HG03045 (cell line): ENCODE data around the gene CDC37L1.
"Not testable (repeated sequence)": the region's sequence is repeated elsewhere in the genome, so short reads cannot be mapped to it uniquely, and the experiment has no call there.

Source experiments
- ATAC-seq: cut with Tn5 transposase; IDR thresholded peaks from one replicate; pipeline ENCODE4 v1.9.1; 2021; ENCODE audit warnings: mild to moderate bottlenecking, moderate library complexity; ENCODE audit not compliant: unreplicated experiment

CDC37L1 gene

DNA sequence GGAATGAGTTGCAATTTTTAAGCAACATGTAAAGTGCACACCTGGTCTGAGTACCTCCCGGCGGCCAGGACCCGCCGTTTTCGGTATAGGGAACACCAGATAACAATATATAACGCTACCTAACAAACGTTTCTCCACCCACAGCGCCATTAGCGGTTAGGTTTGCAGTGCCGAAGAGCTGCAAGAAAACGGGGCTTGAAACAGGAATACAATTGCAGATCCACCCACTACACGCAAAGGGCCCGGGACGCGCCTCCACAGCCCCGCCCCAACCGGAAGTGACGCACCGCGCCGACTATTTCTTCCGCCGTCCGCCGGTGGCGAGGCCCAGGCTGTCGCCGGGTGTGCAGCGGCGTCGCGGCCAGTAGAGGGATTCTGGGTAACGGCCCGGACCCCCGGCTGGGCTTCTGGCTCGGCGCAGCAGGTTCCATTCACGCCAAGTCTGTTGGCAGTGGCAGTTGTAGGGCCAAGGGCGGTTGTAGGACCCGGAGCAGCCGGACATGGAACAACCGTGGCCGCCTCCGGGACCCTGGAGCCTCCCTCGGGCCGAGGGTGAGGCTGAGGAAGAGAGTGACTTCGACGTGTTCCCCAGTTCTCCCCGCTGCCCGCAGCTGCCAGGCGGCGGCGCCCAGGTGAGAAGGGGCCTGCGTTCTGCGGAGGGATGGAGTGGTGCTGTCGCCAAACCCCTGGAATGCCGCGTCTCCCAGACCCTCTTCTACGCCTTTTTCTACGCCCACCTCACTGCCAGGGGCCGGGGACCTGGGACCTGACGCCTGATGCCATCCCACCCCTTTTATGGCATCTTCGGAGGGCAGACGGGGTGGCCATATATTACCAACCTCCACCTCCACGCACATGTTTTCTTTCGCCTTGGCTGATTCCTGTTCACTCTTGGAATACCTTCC, at the start of gene CDC37L1:
CDC37L1 (plus strand) TSS at position 302 of the 905 bp plus-strand sequence; CDS start at position 501, 199 bp downstream.
- ATAC-seq: peak; percentile 97

DNA sequence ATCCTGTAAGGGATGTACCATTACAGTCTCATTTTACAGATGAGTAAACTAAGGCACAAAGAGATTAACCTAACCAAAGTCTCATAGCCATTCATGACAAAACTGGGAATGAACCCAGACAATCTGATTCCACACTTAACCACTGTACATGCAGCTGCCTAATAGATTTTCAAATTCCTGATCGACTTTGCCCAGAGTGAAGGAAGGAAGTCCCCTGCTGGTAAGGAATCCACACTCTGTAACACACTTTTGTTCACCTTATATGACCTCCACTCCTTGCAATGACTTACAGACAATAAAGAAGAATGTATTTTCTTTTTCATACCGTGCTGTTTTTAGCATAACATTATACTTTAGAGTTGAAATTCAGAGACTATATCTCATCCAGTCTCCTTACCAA, 48.5 kb upstream of the CDC37L1 start:
- no peak for ATAC-seq

DNA sequence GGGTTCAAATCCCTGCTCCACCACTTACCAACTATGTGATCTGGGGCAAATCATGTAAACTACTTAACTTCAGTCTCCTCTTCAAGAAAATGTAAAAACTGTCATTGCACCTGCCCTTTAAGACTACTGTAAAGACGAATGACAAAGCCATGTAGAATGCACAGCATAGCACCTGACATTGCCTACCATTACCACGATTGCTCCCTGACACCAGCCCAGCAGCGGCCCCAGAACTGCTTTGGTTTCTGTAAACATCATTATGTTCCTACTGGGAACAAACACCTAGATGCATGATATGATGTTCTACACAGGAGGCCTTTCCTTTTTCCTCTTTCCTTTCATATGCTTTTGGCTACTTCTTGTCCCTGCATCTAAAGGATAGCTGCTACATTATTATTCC, 40.4 kb upstream of the CDC37L1 start:
- ATAC-seq: no peak

DNA sequence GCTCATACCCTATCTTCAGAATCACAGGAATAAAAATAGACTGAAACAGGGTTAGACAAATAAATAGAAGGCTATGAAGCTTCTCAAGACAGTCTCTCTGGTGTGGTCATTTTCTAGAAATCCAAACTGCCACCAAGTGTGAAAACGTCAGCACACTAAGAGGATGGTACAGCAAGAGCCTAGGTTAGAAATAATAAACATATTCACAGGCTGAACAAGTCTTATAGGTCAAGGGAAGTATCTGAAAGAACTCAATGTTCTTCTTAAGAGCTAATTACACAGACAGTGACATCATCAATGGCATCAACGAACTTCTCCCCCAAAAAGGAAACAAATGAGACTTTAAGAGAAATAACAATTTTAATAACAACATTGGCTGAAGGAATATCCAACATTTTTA, 39.9 kb upstream of the CDC37L1 start:
- ATAC-seq: no peak

DNA sequence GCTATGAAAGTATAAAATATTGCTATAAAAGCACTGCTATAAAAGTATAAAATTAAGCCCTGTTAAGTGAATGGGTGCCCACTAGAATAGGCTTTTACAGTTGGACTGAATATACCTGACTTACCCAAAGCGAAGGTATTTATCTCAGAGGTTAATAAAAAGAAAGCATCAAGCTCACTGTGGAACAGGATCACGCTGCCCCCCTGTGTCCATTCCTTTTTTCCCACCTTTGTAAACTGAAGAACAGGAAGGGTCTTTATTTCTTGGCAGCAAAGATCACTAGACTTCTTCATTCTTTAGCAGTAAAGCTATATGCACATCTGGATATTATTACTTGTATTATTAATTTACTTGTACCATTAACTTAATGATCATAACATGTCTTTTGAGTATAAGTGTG, 39.3 kb upstream of the CDC37L1 start:
- ATAC-seq: no peak

DNA sequence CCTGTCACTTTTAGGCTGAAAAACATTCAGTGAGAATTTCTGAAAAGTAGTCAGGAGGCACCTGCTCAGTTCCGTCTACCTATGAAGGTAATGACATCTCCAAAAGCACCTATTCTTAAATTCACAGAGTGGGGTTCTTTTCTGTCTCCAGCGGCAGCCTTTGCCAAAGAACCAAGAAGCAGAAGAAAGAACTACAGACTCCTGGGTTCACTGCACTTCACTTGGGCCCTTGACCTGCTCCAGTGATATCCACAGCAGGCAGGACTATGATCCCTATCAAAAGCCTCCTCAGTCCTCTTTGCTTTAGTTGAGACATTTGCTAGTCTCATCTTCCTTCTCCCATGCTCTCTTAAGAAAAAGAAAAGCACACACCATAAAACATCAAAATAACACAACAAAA, 37.0 kb upstream of the CDC37L1 start:
- no peak for ATAC-seq

DNA sequence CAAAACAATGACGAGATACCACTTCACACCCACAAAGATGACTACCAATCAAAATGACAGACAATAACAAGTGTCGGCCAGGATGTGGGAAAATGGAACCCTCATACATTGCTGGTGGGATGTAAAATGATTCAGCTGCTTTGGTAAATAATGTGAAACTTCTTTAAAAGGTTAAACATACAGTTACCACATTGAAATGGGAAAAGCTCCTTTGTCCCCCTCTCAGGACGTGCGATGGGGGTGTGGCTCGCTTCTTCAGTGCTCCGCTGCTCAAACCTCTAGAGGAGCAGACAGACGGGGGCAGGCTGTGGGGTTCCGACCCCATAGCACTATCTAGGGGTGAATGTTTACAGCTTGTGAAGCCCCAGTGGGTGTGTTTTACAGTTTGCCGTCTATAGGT, 25.3 kb upstream of the CDC37L1 start:
- no peak for ATAC-seq

DNA sequence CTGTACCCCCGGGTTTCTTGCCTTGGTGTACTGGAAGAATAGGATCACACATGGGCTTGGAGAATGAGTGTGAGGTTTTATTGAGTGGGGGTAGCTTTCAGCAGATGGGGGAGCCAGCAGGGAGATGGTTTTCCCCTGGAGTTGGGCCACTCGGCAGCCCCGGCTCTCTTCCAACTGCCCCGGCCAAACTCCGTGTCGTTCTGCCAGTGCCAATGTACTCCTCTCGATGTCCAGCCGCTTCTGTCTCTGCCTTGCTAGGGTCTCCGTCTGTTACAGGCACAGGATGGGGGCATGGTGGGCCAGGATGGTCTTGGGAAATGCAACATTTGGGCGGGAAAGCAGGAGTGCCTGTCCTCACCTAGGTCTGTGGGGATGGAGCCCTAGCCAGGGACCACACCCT, 24.8 kb upstream of the CDC37L1 start:
- no peak for ATAC-seq

DNA sequence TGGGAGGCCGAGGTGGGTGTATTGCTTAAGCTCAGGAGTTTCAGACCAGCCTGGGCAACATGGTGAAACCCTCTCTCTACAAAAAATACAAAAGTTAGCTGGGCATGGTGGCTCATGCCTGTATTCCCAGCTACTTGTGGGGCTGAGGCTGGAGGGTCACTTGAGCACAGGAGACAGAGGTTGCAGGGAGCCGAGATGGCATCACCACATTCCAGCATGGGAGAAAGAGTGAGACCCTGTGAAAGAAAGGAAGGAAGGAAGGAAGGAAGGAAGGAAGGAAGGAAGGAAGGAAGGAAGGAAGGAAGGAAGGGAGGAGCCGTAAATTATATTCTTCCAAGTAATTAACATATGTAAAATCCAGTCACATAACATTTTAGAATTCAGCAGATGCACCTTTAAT, 23.2 kb upstream of the CDC37L1 start:
- ATAC-seq: not testable (repeated sequence)

DNA sequence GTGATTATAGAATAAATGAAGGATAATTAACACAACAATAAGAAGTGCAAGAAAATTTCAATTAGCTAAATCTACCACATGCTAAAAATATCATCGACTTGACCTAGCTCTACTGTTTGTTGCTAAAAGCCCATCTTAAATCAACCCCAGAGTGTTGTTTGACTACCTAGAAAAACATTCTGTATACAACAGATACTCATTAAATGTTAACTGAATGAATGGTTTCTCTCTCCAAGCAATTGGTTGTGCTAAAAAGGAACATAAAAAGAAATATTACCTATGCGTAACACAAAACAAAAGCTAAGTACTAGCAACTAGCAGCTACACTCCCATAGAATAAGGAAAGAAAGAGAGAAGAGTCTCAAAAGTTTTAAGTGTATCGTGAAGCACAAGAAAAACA, 22.7 kb upstream of the CDC37L1 start:
- ATAC-seq: no peak

DNA sequence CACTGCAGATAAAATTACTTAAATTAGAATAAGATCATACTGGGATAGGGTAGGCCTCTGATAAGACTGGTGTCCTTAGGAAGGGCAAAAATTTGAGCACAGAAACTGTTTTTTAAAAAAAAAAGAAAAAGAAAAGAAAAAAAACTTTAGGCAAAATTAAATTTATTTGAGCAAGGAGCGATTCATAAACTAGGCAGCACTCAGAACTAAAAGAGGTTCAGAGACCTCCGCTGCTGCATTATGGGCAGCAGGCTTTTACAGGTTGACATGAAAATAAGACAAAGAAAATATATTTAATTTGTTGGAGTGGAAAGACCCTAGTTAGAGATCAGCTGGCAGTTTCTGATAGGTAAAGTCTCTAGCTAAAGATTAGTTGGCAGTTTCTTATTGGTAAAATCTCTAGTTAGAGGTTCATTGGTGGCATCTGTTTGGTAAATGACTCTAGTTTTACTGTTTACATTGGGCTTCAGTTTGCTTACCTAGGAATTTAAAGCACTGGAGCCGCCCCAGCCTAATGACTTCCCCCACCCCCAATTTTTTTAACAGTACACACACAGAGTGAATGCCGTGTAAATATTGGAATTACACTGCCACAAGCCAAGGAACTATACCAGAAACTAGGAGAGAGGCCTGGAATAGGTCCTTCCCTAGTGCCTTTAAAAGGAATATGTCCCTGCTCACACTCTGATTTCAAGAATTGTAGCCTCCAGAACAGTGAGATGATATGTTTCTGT, 21.8 kb upstream of the CDC37L1 start:
- no peak for ATAC-seq

DNA sequence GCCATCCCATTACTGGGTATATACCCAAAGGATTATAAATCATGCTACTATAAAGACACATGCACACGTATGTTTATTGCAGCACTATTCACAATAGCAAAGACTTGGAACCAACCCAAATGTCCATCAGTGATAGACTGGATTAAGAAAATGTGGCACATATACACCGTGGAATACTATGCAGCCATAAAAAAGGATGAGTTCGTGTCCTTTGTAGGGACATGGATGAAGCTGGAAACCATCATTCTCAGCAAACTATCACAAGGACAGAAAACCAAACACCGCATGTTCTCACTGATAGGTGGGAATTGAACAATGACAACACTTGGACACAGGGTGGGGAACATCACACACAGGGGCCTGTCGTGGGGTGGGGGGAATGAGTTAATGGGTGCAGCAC, 18.7 kb upstream of the CDC37L1 start:
- ATAC-seq: not testable (repeated sequence)

DNA sequence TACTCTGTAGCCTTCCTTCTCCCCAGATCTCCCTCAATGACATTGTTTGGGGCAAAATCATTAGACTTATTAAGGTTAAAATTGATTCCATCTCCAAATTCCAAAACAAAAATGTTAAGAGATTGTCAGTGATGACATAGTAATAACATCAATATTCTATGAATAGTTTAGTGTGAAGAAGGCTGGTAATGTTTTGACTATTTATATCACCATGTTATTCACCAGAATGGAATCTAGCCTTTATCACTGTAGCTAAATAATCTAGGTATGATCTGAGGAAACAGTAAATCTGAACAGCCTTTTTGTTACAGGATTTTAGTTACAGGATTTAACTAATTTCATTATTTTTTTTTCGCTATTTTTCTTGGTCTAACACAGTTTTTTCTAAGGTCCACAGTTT, 18.2 kb upstream of the CDC37L1 start:
- no peak for ATAC-seq

DNA sequence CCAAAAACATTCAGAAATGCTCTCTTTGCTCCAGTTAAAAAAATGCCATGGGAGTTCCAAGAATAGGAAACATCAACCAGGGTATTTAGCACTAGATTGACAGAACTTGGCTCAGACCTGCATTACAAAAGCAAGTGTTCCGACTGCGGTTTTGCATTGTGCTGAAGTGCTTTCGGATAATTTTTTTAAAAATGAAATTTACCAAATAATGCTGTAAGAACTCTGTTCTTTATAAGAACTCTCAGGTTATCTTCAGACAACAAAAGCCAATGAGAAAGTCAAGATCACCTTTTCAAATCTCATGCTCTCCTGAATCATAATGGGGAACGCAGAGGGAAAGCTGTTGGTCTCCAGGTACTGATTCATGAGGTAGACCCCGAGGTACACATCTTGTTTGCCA, 17.8 kb upstream of the CDC37L1 start:
- ATAC-seq: peak; percentile 3

DNA sequence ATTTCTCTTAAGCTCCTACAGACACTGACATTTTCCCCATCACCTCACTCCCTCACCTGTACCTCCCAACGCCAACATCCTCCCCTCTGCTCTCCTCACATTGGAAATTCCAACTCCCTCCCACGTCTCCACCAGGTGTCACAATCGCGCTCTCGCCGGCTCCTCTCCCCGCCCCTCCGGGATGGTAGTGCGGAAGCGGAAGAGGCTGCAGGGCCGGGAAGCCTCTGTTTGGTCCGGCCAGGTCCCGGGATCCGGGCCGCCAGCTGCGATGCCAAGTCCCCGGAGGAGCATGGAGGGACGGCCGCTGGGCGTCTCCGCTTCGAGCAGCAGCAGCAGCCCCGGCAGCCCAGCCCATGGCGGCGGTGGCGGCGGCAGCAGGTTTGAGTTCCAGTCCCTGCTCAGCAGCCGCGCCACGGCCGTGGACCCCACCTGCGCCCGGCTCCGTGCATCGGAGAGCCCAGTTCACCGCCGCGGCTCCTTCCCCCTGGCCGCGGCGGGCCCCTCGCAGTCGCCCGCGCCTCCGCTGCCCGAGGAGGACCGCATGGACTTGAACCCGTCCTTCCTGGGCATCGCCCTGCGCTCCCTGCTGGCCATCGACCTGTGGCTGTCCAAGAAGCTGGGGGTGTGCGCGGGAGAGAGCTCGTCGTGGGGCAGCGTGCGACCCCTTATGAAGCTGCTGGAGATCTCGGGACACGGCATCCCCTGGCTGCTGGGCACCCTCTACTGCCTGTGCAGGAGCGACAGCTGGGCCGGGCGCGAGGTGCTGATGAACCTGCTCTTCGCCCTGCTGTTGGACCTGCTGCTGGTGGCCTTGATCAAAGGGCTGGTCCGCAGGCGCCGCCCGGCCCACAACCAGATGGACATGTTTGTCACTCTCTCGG, 17.0 kb upstream of the CDC37L1 start, which contains the start of gene PLPP6:
PLPP6 (plus strand) TSS at position 187 of the 881 bp plus-strand sequence; CDS start at position 269, 82 bp downstream.
- peak; percentile 93 for ATAC-seq

DNA sequence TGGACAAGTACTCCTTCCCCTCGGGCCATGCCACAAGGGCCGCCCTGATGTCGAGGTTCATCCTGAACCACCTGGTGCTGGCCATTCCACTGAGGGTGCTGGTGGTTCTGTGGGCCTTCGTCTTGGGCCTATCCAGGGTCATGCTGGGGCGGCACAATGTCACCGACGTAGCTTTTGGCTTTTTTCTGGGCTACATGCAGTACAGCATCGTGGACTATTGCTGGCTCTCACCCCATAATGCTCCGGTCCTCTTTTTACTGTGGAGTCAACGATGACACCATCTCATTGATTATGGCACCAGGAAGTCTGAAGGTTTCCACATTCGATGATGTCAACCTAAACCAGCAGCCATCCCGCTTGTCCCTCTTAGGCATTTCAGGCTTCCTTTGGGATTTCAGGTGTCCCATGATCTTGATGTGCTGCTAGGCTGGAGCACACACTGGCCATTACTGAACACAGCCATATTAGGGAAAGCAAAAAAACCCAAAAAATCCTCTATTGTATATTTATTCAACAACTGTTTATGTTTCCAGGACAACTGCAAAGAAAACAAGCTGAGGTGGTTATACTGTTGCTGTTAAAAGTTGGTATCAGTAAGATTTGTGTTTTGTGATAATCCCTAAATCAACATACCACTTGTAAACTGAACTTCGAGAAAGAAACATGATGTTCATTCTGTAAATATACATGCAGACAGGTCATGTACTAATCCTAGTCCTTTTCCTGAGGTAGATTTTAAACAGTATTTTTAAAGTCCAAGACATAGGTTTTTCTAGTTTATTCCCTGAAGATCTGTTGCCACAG, 16.2 kb upstream of the CDC37L1 start:
- no peak for ATAC-seq

DNA sequence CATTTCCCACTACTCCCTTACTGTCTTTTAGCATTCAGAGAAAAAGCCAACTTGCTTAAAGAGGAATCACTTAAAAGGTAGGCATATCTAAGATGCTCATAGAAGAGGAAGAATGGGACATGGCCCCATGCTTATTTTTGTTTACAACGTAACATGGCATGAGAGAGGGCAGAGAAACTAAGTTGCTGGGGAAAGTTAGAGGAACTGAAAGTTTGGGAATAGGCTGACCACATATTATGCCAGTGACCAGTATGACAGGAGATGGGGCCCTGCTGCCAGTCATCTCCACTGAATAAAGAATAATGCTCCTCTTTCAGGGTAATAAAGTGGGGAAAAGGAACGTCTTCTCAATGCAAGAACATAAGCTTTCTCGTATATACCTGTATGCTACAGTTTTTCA, 15.4 kb upstream of the CDC37L1 start:
- ATAC-seq: no peak

DNA sequence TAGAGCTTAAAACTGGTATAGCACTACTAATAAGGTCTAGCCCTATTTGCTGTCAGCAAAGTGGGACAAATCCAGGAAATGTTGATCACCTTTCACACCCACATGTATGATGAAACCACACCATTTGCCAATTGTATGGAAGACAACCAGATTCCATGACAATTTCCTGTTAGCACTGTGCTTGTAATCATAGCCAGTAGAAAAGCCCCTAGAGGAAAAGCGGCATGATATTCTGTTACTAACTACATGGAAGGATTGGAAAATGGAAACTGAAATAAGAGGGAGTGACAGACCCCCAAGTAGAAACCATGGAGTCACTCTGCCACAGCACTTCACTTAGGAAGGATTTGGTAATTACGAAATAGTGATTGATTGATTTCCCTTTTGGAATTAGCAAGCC, 14.0 kb upstream of the CDC37L1 start:
- no peak for ATAC-seq

DNA sequence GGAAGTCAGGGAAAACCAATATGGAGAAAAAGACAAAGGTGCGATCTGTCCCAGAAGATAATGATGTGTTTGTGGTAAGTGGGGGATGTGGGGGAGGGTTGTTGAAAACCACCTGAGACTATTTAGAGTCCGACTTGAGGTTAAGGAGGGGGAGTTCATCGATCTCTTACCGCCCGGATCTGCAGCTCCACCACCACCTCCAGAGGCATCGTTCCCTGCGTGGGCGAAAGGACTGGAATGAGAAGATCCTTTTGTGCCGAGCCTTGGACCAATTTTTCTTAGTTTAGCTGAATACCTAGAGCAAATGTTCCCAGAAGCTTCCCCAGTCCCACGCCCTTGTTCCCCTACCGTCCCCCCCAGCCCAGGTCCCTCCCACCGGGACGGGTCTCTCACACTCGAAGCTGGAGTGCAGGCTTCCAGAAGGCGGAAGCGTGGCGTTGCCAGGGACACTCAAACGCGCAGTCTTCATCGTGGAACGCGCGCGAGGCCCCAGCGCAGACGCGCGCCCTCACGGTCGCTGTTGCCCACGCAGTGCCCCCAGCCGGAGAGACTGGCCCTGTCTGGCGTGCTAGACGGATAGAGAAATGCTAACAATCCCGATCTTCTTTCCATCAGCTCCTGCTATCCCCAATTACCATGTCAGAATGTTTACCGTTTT, 13.2 kb upstream of the CDC37L1 start, which contains the start of gene SPATA6L:
SPATA6L (minus strand) TSS at position 439 of the 658 bp plus-strand sequence; CDS start at position 209, 230 bp downstream.
- no peak for ATAC-seq

DNA sequence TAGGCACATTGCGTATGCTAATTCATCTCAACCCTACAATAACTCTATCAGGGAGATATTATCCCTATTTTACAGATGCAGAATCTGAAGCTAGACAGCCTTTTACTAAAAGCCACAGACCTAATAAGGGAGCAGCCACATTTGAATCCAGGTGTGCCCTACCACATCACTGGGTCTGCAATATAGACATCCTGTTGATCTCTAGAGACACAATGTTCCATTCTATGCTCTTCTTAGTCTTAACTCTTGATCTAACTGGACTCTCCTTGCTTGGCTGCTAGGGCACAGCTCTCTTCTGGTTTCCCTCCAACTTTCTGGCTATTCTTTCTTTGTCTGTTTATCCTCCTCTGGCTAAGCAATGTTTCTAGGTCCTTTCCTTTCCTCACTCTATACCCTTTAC, 11.7 kb upstream of the CDC37L1 start:
- ATAC-seq: no peak
